ENCODE measurements around the gene HEXA. TPM values are rescaled to one million over a fixed set of nuclear protein-coding genes. Genes with fewer than 3 reads are reported as not detected.

HEXA gene
- total RNA-seq, 1 experiment from 2014 or later: 128 TPM

DNA sequence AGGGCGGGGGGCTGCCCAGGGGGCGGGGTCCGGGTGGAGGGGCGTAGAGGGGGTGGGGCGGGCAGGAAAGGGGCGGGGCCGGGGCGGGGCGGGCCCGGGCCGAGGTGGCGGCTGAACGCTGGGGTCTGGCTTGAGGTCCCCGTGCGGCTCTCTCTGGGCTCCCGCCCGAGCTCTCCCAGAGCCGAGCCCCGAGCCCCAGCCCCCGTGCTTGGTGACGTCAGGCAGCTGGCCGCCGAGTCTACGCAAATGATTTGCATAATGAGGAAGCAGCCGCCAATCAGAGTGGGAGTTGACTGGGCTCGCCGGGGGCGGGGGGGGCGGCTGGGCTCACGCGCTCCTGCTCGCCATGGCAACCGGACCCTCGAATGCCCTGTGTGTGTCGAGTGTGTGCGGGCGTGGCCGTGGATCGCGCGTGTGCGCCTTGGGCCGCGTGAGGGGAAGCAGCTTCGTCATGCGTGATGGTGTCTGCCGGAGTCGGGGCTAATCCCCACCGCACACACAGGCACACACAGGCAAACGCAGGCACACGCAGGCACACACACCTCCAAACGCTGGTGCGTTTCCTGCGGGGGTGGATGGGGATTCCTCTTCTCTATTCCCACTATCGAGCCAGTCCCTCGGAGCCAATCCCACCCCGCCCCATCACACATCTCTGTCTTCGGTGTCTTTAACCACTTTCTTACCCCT, 55.7 kb downstream of the HEXA start, which contains the start of gene CELF6:
Gene CELF6, minus strand, starts transcription at position 173 of the 687 bp plus-strand sequence. CDS start 283 bp downstream, outside the sequence.
- DNase-seq (ENCODE audit: low read depth): peak; percentile 81

- DNase-seq (ENCODE audit: low read depth): peak; percentile 66
Observed at GRCh38 chr15:72319360-72319984, 56.3 kb downstream of the HEXA start.

- no peak for DNase-seq (ENCODE audit: low read depth)
Observed at GRCh38 chr15:72318408-72318942, 57.3 kb downstream of the HEXA start.

- peak; percentile 30 for DNase-seq (ENCODE audit: low read depth)
Observed at GRCh38 chr15:72315706-72316370, 60.0 kb downstream of the HEXA start.

GRCh38 chr15:72313881-72314280, 61.9 kb downstream of the HEXA start:
- no peak for DNase-seq (ENCODE audit: low read depth)

GRCh38 chr15:72313448-72313840, 62.4 kb downstream of the HEXA start:
- DNase-seq (ENCODE audit: low read depth): no peak

- peak; percentile 73 for DNase-seq (ENCODE audit: low read depth)
Observed at GRCh38 chr15:72312605-72313447, 63.0 kb downstream of the HEXA start.

GRCh38 chr15:72307026-72307425, 68.8 kb downstream of the HEXA start:
- no peak for DNase-seq (ENCODE audit: low read depth)

DNA sequence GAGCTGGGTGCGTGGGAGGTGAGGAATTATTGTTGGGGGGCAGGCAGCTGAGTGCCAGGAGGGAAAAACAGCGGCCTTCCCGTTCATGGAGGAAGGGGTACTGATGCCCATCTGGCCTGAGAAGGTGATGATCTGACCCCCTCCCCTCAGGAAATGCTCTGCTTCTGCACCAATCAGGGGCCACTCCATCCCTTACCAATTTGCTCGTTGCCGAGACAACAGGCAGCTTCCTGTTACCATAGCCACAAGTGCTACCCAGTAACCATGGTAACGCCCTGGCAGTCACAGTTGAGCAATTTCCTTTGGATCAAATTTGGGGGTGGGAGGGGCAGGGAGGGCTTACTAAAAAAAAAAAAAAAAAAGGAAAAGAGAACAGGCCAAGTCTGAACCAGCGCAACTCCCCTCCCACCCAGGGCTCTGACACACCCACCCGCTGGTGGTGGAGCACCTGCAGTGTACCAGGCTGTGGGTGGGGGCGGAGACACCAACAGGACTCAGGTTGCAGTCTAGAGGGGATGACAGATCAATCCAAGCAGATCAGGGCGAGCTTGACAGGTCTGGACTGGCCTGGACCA, 69.5 kb downstream of the HEXA start:
- peak; percentile 29 for DNase-seq (ENCODE audit: low read depth)

GRCh38 chr15:72304596-72304995, 71.2 kb downstream of the HEXA start:
- DNase-seq (ENCODE audit: low read depth): no peak

DNA sequence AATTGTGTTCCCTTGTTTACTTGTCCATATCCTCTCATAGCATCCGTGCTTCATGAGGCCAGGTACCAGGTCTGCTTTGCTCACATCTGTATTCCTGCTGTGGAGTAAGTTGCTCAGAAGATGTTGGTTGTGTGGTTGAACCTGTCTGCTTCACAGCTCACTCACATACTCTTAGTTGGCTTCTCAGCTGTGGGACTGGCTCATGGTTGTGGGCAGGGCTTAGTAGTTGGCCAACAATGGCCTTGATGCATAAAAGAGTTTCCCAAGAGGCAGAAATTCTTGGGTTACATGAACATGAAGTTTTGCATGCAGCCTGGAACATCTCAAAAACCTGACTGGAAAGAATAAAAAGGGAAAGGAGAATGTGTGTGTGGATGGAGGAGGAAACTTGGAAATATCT, 72.9 kb downstream of the HEXA start:
- DNase-seq (ENCODE audit: low read depth): no peak

Other genes with a start within 250 kb of the HEXA start
- not detected in 2 replicates for gene GRAMD2A, start 178.2 kb downstream of the HEXA start, total RNA-seq (2014; rRNA removed; shearing (Covaris generic))
- gene PKM, start 144.8 kb downstream of the HEXA start, total RNA-seq (2014; rRNA removed; shearing (Covaris generic)): 2,644 and 2,870 TPM in 2 replicates
- 19.5 and 28.8 TPM in 2 replicates for gene PARP6, start 103.5 kb downstream of the HEXA start, total RNA-seq (2014; rRNA removed; shearing (Covaris generic))
- gene CELF6, start 55.9 kb downstream of the HEXA start, total RNA-seq (2014; rRNA removed; shearing (Covaris generic)): not detected in 2 replicates
- not detected in 2 replicates for gene TMEM202, start 22.3 kb upstream of the HEXA start, total RNA-seq (2014; rRNA removed; shearing (Covaris generic))
- gene ARIH1, start 98.3 kb upstream of the HEXA start, total RNA-seq (2014; rRNA removed; shearing (Covaris generic)): 16.7 and 29.6 TPM in 2 replicates